HepG2 (cell line): Measurements from ENCODE around the gene MPZL3. TPM values are rescaled to one million over a fixed set of nuclear protein-coding genes. Genes with fewer than 3 reads are reported as not detected.

Source experiments
- ATF5 ChIP-seq: sonication (generic); formaldehyde crosslinking; IDR thresholded peaks from 2 replicates; pipeline ENCODE4 v1.4.0; 2020; ENCODE audit warnings: mild to moderate bottlenecking, low read depth, missing genetic modification reagents
- BATF2 ChIP-seq: sonication (generic); formaldehyde crosslinking; IDR thresholded peaks from 2 replicates; pipeline ENCODE4 v1.8.0; 2022; ENCODE audit warnings: mild to moderate bottlenecking, missing genetic modification reagents, moderate library complexity
- HMG20A ChIP-seq: IDR thresholded peaks from 2 replicates; pipeline ENCODE4 v1.6.1; 2016; ENCODE audit warnings: borderline replicate concordance
- HMGXB3 ChIP-seq: sonication (generic); formaldehyde crosslinking; IDR thresholded peaks from 2 replicates; pipeline ENCODE4 v1.4.0; 2020; ENCODE audit warnings: missing genetic modification reagents, borderline replicate concordance
- HNF4G ChIP-seq, 2 experiments: sonication (generic) in 1 of 2; formaldehyde crosslinking in 1 of 2; IDR thresholded peaks; 2 replicates each; pipeline versions ENCODE4 v1.4.0 to v1.6.1; 2011 to 2020; ENCODE audit warnings: borderline replicate concordance in 2 of 2, low read depth in 2 of 2, mild to moderate bottlenecking in 2 of 2, low read length in 1 of 2, missing genetic modification reagents in 1 of 2, moderate library complexity in 1 of 2
- IKZF4 ChIP-seq: sonication (generic); formaldehyde crosslinking; IDR thresholded peaks from 2 replicates; pipeline ENCODE4 v1.5.1; 2020; ENCODE audit warnings: borderline replicate concordance, mild to moderate bottlenecking, low read depth, missing genetic modification reagents; ENCODE audit errors: not compliant biosample characterization
- KIAA2018 ChIP-seq: sonication (generic); formaldehyde crosslinking; IDR thresholded peaks from 2 replicates; pipeline ENCODE4 v1.5.0; 2020; ENCODE audit warnings: mild to moderate bottlenecking, missing genetic modification reagents, borderline replicate concordance
- NKX3-1 ChIP-seq: sonication (generic); formaldehyde crosslinking; IDR thresholded peaks from 2 replicates; pipeline ENCODE4 v1.5.0; 2020; ENCODE audit warnings: missing genetic modification reagents
- SP5 ChIP-seq: IDR thresholded peaks from 2 replicates; pipeline ENCODE4 v1.6.1; 2016; ENCODE audit warnings: low read depth, borderline replicate concordance
- ZNF780A ChIP-seq: sonication (generic); formaldehyde crosslinking; IDR thresholded peaks from 2 replicates; pipeline ENCODE4 v1.8.0; 2022; ENCODE audit warnings: mild to moderate bottlenecking, missing genetic modification reagents, moderate library complexity
- ZNF839 ChIP-seq: sonication (generic); formaldehyde crosslinking; IDR thresholded peaks from 2 replicates; pipeline ENCODE4 v1.4.0; 2020; ENCODE audit warnings: missing genetic modification reagents, mild to moderate bottlenecking, borderline replicate concordance
- ZSCAN20 ChIP-seq: sonication (generic); formaldehyde crosslinking; IDR thresholded peaks from 2 replicates; pipeline ENCODE4 v1.4.0; 2020; ENCODE audit warnings: missing genetic modification reagents, mild to moderate bottlenecking, borderline replicate concordance
- polyA plus RNA-seq, 8 experiments: library from polyadenylated mRNA; depleted of rRNA in 3 of 8; stranded (reverse) in 7 of 8; unstranded in 1 of 8; fragments of >200 nt; fragmentation: Illumina TruSeq in 4 of 8; extraction: Trizol in 4 of 8; gene quantifications; 2 replicates each; pipeline versions ENCODE4 v1.2.1 to v1.2.3, GENCODE V29; 2011 to 2016; ENCODE audit warnings: low read depth in 4 of 8, missing spikeins in 1 of 8, mixed read lengths in 1 of 8; ENCODE audit not compliant: insufficient read depth in 1 of 8
- total RNA-seq, 5 experiments: library from RNA; depleted of rRNA; stranded (reverse); fragments of >200 nt; fragmentation: Illumina TruSeq; extraction: Trizol; gene quantifications; 2 replicates each; pipeline ENCODE4 v1.2.3, GENCODE V29; 2016; ENCODE audit warnings: low read depth in 1 of 5

Gene MPZL3
- total and polyA plus RNA-seq, 2 of the 13 experiments (the other 11 are each of a cell fraction or from before 2014, with no cell fraction given): 5.3 to 9.3 TPM

GRCh38 chr11:118272001-118272400 is 19.8 kb upstream of the MPZL3 start (continued):
- no peak for TF ChIP-seq KIAA2018 (CRISPR knock-in tag)
- TF ChIP-seq NKX3-1 (CRISPR knock-in tag): no peak
- no peak for TF ChIP-seq ZNF839 (CRISPR knock-in tag)
- TF ChIP-seq HMG20A (CRISPR knock-in tag): no peak
- no peak for TF ChIP-seq ZNF780A (CRISPR knock-in tag)
- no peak for TF ChIP-seq SP5 (CRISPR knock-in tag)
- TF ChIP-seq BATF2 (CRISPR knock-in tag): no peak
- no peak for TF ChIP-seq ATF5 (CRISPR knock-in tag)
- no peak for TF ChIP-seq HNF4G (IDR thresholded peaks at IDR 0.05; ENCODE audit: borderline replicate concordance, low read depth, low read length)
- no peak for TF ChIP-seq HNF4G (CRISPR knock-in tag; IDR thresholded peaks at IDR 0.05; ENCODE audit: borderline replicate concordance, low read depth)
- no peak for TF ChIP-seq HMGXB3 (CRISPR knock-in tag)
- TF ChIP-seq ZSCAN20 (CRISPR knock-in tag): no peak
- TF ChIP-seq IKZF4 (CRISPR knock-in tag): no peak
